Common myeloid progenitor, CD34-positive (primary cell): Measurements from ENCODE around the gene SLX4IP.

Source experiments
- CTCF ChIA-PET: fragments of 350-600 bp; sonication (Branson Sonifier 250); formaldehyde crosslinking; loops from one replicate; lab custom pipeline; 2021; ENCODE audit warnings: antibody characterized with exemption; lab: Charles Lee
- POLR2A ChIA-PET: fragments of 350-600 bp; sonication (Branson Sonifier 250); formaldehyde crosslinking; loops from one replicate; lab custom pipeline; 2021; ENCODE audit warnings: antibody characterized with exemption; lab: Charles Lee
- DNase-seq, 3 donors: peaks; one replicate each; pipeline versions ENCODE4 v3.0.0 to v3.0.0-alpha.2; 2013
- H3K27ac ChIP-seq, 2 experiments: 1 replicate in 1 of 2; 2 replicates in 1 of 2; pipeline ENCODE4 v1.7.0; 2013; ENCODE audit warnings: inconsistent platforms in 2 of 2, low read length in 2 of 2, mild to moderate bottlenecking in 2 of 2, low read depth in 1 of 2, moderate library complexity in 1 of 2; ENCODE audit not compliant: severe bottlenecking in 2 of 2, insufficient read depth in 1 of 2, poor library complexity in 1 of 2
- H3K27me3 ChIP-seq, 5 experiments: replicated peaks in 2 of 5; 1 replicate in 3 of 5; 2 replicates in 2 of 5; pipeline versions ENCODE4 v1.6.1 to v1.7.0; 2013; ENCODE audit warnings: low read length in 4 of 5, mild to moderate bottlenecking in 2 of 5, moderate library complexity in 2 of 5, inconsistent platforms in 1 of 5; ENCODE audit not compliant: insufficient read depth in 5 of 5, control insufficient read depth in 4 of 5
- H3K36me3 ChIP-seq, 4 experiments: 1 replicate in 2 of 4; 2 replicates in 2 of 4; pipeline versions ENCODE4 v1.6.1 to v1.7.0; 2013; ENCODE audit warnings: low read length in 3 of 4, control low read depth in 1 of 4, mild to moderate bottlenecking in 1 of 4; ENCODE audit not compliant: control insufficient read depth in 4 of 4, insufficient read depth in 4 of 4
- H3K4me1 ChIP-seq, 4 experiments: 1 replicate in 3 of 4; 2 replicates in 1 of 4; pipeline versions ENCODE4 v1.6.1 to v1.7.1; 2013; ENCODE audit warnings: low read length in 3 of 4, mild to moderate bottlenecking in 3 of 4, control low read depth in 1 of 4, inconsistent platforms in 1 of 4, moderate library complexity in 1 of 4; ENCODE audit not compliant: control insufficient read depth in 4 of 4, insufficient read depth in 4 of 4; ENCODE audit errors: control extremely low read depth in 1 of 4
- H3K4me3 ChIP-seq, 7 experiments: 1 replicate in 4 of 7; 2 replicates in 3 of 7; pipeline versions ENCODE4 v1.5.1 to v1.7.0; 2013; ENCODE audit warnings: mild to moderate bottlenecking in 7 of 7, low read length in 6 of 7, moderate library complexity in 6 of 7, inconsistent platforms in 2 of 7, low read depth in 2 of 7, control low read depth in 1 of 7; ENCODE audit not compliant: insufficient read depth in 4 of 7, control insufficient read depth in 1 of 7; ENCODE audit errors: extremely low read depth in 1 of 7
- H3K9me3 ChIP-seq, 5 experiments: 1 replicate in 4 of 5; 2 replicates in 1 of 5; pipeline versions ENCODE4 v1.6.1 to v1.7.1; 2013; ENCODE audit warnings: low read length in 4 of 5, mild to moderate bottlenecking in 2 of 5, inconsistent platforms in 1 of 5, low read depth in 1 of 5, moderate library complexity in 1 of 5; ENCODE audit not compliant: control insufficient read depth in 4 of 5, insufficient read depth in 2 of 5; ENCODE audit errors: control extremely low read depth in 1 of 5
- WGBS: methylation state at CpG from one replicate; pipeline ENCODE4 v1.1.5; 2013; ENCODE audit not compliant: insufficient coverage; 5-methylcytosine and 5-hydroxymethylcytosine counted together

Gene SLX4IP

GRCh38 chr20:10462516-10462915 lies 27.4 kb downstream of the SLX4IP start:
- H3K4me1 ChIP-seq = peaks cover 0 to 7% (median 3%) of the 10 kb centered on the region in 4 experiments
- CTCF ChIA-PET = no interaction called here

GRCh38 chr20:10463622-10464021 lies 28.5 kb downstream of the SLX4IP start:
- H3K4me1 ChIP-seq = peaks cover 3 to 16% (median 6%) of the 10 kb centered on the region in 4 experiments
- H3K27ac ChIP-seq = no peak overlapping the region
- ChIA-PET POLR2A (interaction anchor here (0.5 kb wide), 1 partner anchor 27 kb away, joined by 4 read pairs; no protein-coding TSS in a partner anchor), CTCF (interaction anchor here (0.6 to 1.2 kb wide), 2 partner anchors 37 to 73 kb away, joined by 3 to 5 read pairs; no protein-coding TSS in a partner anchor)
- peaks cover 11 to 23% (median 13%) of the 10 kb centered on the region in 4 experiments for H3K36me3 ChIP-seq
- peaks cover 0 to 21% (median 5%) of the 10 kb centered on the region in 5 experiments for H3K9me3 ChIP-seq
- DNase-seq = no peak
- no peak overlapping the region for H3K4me3 ChIP-seq
- no peaks in the 10 kb centered on the region for H3K27me3 ChIP-seq
- WGBS = 100% methylated on average over 1 of the region's 2 CpGs

More at GRCh38 chr20:10462516-10462915, 27.4 kb downstream of the SLX4IP start:
- no peak for DNase-seq
- no peak overlapping the region for H3K4me3 ChIP-seq
- no peak overlapping the region for H3K27ac ChIP-seq
- peaks cover 0 to 22% (median 5%) of the 10 kb centered on the region in 5 experiments for H3K9me3 ChIP-seq
- peaks cover 11 to 28% (median 15%) of the 10 kb centered on the region in 4 experiments for H3K36me3 ChIP-seq
- H3K27me3 ChIP-seq = no peaks in the 10 kb centered on the region
- POLR2A ChIA-PET = no interaction called here

- peaks cover 6 to 29% (median 14%) of the 10 kb centered on the region in 4 experiments for H3K4me1 ChIP-seq
- ChIA-PET CTCF (interaction anchor here (0.7 to 1.7 kb wide), 3 partner anchors 12 to 71 kb away, joined by 3 to 6 read pairs (median 3); no protein-coding TSS in a partner anchor), POLR2A (no interaction called here)
- H3K27me3 ChIP-seq = no peaks in the 10 kb centered on the region
- H3K36me3 ChIP-seq = peaks cover 10 to 21% (median 11%) of the 10 kb centered on the region in 4 experiments
- H3K27ac ChIP-seq = no peak overlapping the region
- WGBS = no CpG with 5 or more reads among the region's 3 CpGs
- no peak for DNase-seq
- peaks cover 0 to 16% (median 4%) of the 10 kb centered on the region in 5 experiments for H3K9me3 ChIP-seq
- no peak overlapping the region for H3K4me3 ChIP-seq
These were observed 30.0 kb downstream of the SLX4IP start for GRCh38 chr20:10465135-10465534.

- Histone ChIP-seq H3K4me3 (no peak overlapping the region), H3K36me3 (peaks cover 3 to 17% (median 4%) of the 10 kb centered on the region in 4 experiments), H3K4me1 (peaks cover 4 to 37% (median 17%) of the 10 kb centered on the region in 4 experiments), H3K9me3 (peaks cover 0 to 12% (median 0%) of the 10 kb centered on the region in 5 experiments), H3K27ac (no peak overlapping the region), H3K27me3 (no peaks in the 10 kb centered on the region)
- WGBS = 100% methylated on average over 3 of the region's 4 CpGs
- POLR2A ChIA-PET = no interaction called here
- CTCF ChIA-PET = interaction anchor here (1.7 to 3.0 kb wide), 2 partner anchors 13 to 69 kb away, joined by 6 to 31 read pairs; no protein-coding TSS in a partner anchor
- no peak for DNase-seq
These were observed 31.2 kb downstream of the SLX4IP start for GRCh38 chr20:10466325-10466724.

GRCh38 chr20:10466855-10467254 lies 31.8 kb downstream of the SLX4IP start:
- POLR2A ChIA-PET = no interaction called here
- peaks cover 0 to 14% (median 0%) of the 10 kb centered on the region in 5 experiments for H3K9me3 ChIP-seq
- DNase-seq = no peak
- WGBS = no CpG with 5 or more reads among the region's 3 CpGs
- CTCF ChIA-PET = interaction anchor here (1.1 to 3.0 kb wide), 3 partner anchors 44 to 68 kb away, joined by 3 to 31 read pairs (median 3); no protein-coding TSS in a partner anchor
- H3K4me3 ChIP-seq = no peak overlapping the region
- H3K4me1 ChIP-seq = peaks cover 4 to 36% (median 17%) of the 10 kb centered on the region in 4 experiments
- H3K27me3 ChIP-seq = no peaks in the 10 kb centered on the region
- H3K27ac ChIP-seq = no peak overlapping the region
- peaks cover 3 to 15% (median 4%) of the 10 kb centered on the region in 4 experiments for H3K36me3 ChIP-seq

GRCh38 chr20:10467681-10468339 lies 32.7 kb downstream of the SLX4IP start:
- H3K4me1 ChIP-seq = peaks cover 4 to 38% (median 16%) of the 10 kb centered on the region in 4 experiments
- no peak overlapping the region for H3K4me3 ChIP-seq
- no peak overlapping the region for H3K27ac ChIP-seq
- no peaks in the 10 kb centered on the region for H3K27me3 ChIP-seq
- no peak for DNase-seq
- WGBS = 50% methylated on average over 2 of the region's 3 CpGs
- peaks cover 0 to 14% (median 0%) of the 10 kb centered on the region in 5 experiments for H3K9me3 ChIP-seq
- ChIA-PET CTCF (interaction anchor here (0.8 to 3.0 kb wide), 10 partner anchors 9 to 1076 kb away, joined by 3 to 31 read pairs (median 4); no protein-coding TSS in a partner anchor), POLR2A (interaction anchor here (0.8 kb wide), 1 partner anchor 216 kb away, joined by 3 read pairs; no protein-coding TSS in a partner anchor)
- peaks cover 3 to 16% (median 4%) of the 10 kb centered on the region in 4 experiments for H3K36me3 ChIP-seq
